Right lobe of liver (tissue), 6 donors: ENCODE data around the gene CD9. TPM values are rescaled to one million over a fixed set of nuclear protein-coding genes. Genes with fewer than 3 reads are reported as not detected.
A peak's percentile ranks its signal among the peaks of the same experiment; 100 is the strongest.
"Not testable (repeated sequence)": the region's sequence is repeated elsewhere in the genome, so short reads cannot be mapped to it uniquely, and the experiment has no call there.

ENCODE experiments used
- ATAC-seq, 4 donors: fragments of 200-7000 bp; cut with Tn5 transposase; one replicate each; pipeline ENCODE4 v1.9.1; 2020; ENCODE audit warnings: mild to moderate bottlenecking in 4 of 4, moderate library complexity in 4 of 4
- DNase-seq, 3 donors: peaks; one replicate each; pipeline ENCODE4 v3.0.0-alpha.2; 2020
- H3K27ac ChIP-seq, 3 donors: fragments of 200-600 bp; one replicate each; pipeline ENCODE4 v1.8.0; 2022
- H3K27me3 ChIP-seq, 2 donors: fragments of 200-600 bp; one replicate each; pipeline ENCODE4 v1.8.0; 2022
- H3K36me3 ChIP-seq, 4 donors: fragments of 200-600 bp; sonication (generic) in 1 of 4; one replicate each; pipeline versions ENCODE4 v1.5.1 to v1.8.0; 2017 to 2022; ENCODE audit warnings: control low read depth in 1 of 4
- H3K4me1 ChIP-seq, 4 donors: fragments of 200-600 bp; sonication (generic) in 1 of 4; one replicate each; pipeline versions ENCODE4 v1.5.1 to v1.8.0; 2017 to 2022; ENCODE audit warnings: control low read depth in 1 of 4
- H3K4me3 ChIP-seq, 3 donors: fragments of 200-600 bp; one replicate each; pipeline ENCODE4 v1.8.0; 2022
- H3K9me3 ChIP-seq, 4 donors: fragments of 200-600 bp; sonication (generic) in 1 of 4; one replicate each; pipeline versions ENCODE4 v1.5.1 to v1.8.0; 2017 to 2022; ENCODE audit warnings: control low read depth in 1 of 4
- CTCF ChIP-seq, 4 donors: fragments of 200-600 bp in 3 of 4; fragments of 450-650 bp in 1 of 4; IDR thresholded peaks; one replicate each; pipeline versions ENCODE4 v1.5.1 to v1.8.0; 2016 to 2022; ENCODE audit warnings: antibody characterized with exemption in 4 of 4, mild to moderate bottlenecking in 2 of 4
- POLR2A ChIP-seq: fragments of 450-650 bp; IDR thresholded peaks from one replicate; pipeline ENCODE4 v1.6.1; 2017; ENCODE audit warnings: antibody characterized with exemption, mild to moderate bottlenecking
- WGBS: methylation state at CpG from one replicate; pipeline ENCODE4 v1.1.6; 2018; ENCODE audit warnings: low coverage, low lambda C conversion rate; ENCODE audit not compliant: insufficient coverage; ENCODE audit errors: missing lambda C conversion rate; 5-methylcytosine and 5-hydroxymethylcytosine counted together
- intact Hi-C, 2 donors: fragments of 100-400 bp; cut with DNase I; formaldehyde crosslinking; loops; one replicate each; pipeline versions ENCODE4 v1.11.2 to v1.14.1; 2022
- total RNA-seq, 6 experiments: library from RNA; depleted of rRNA in 2 of 6; stranded (reverse); fragments of >200 nt in 2 of 6; fragmentation: NEBNext Ultra II Directional in 3 of 6; extraction: Animal tissue kit (Norgen Biotek cat#: 25700) in 3 of 6; gene quantifications; one replicate each; pipeline versions ENCODE4 v1.1.0 to v1.2.4, GENCODE V29; 2016 to 2023
- donor health status: DM: no; HTN: yes; CAD: no.
- donor health status: DM: no; HTN: no; CAD: no.
- donor health status: DM: no; HTN: no; CAD: no.
- donor health status: DM: no; HTN: yes; CAD: no.
- donor health status: DM: no; HTN: yes; CAD: no.

CD9 gene
- total RNA-seq, 6 experiments from 2014 or later = 17.2 to 65.7 (median 34.2) TPM

- no peaks in the 10 kb centered on the region for H3K36me3 ChIP-seq
- ATAC-seq (peak in 3 of 4 donors; percentile 9 to 31 (median 15)), DNase-seq (no peak)
- intact Hi-C loops = loop anchor here in 1 of 2 donors (10.0 kb wide), 1 partner anchor 68 kb away; no protein-coding TSS in a partner anchor
- WGBS = 76% methylated on average over 4 of the region's 4 CpGs
- peaks cover 0 to 3% (median 0%) of the 10 kb centered on the region in 4 donors for H3K4me1 ChIP-seq
- H3K9me3 ChIP-seq = no peaks in the 10 kb centered on the region
- H3K27ac ChIP-seq = no peak overlapping the region
- TF ChIP-seq CTCF (IDR thresholded peaks at IDR 0.05) (no peak), POLR2A (no peak)
- no peaks in the 10 kb centered on the region for H3K27me3 ChIP-seq
- H3K4me3 ChIP-seq = no peak overlapping the region
These were observed 6.1 kb downstream of the CD9 start for GRCh38 chr12:6206327-6206726.

- intact Hi-C loops = loop anchor here in 1 of 2 donors (10.0 kb wide), 1 partner anchor 67 kb away; no protein-coding TSS in a partner anchor
These were observed 7.2 kb downstream of the CD9 start for GRCh38 chr12:6207259-6207925.

GRCh38 chr12:6208130-6208529 lies 7.9 kb downstream of the CD9 start:
- no peak overlapping the region for H3K27ac ChIP-seq
- H3K4me1 ChIP-seq = no peaks in the 10 kb centered on the region
- no peak for DNase-seq
- H3K36me3 ChIP-seq = no peaks in the 10 kb centered on the region
- no peak for ATAC-seq
- H3K4me3 ChIP-seq = no peak overlapping the region
- intact Hi-C loops = loop anchor here in 1 of 2 donors (10.0 kb wide), 1 partner anchor 67 kb away; no protein-coding TSS in a partner anchor
- 96% methylated on average over 2 of the region's 6 CpGs for WGBS
- H3K27me3 ChIP-seq = no peaks in the 10 kb centered on the region
- H3K9me3 ChIP-seq = no peaks in the 10 kb centered on the region
- TF ChIP-seq POLR2A = no peak
- TF ChIP-seq CTCF (IDR thresholded peaks at IDR 0.05) = no peak

More at GRCh38 chr12:6207259-6207925, 7.2 kb downstream of the CD9 start:
- H3K27me3 ChIP-seq = no peaks in the 10 kb centered on the region
- 70% methylated on average over 6 of the region's 9 CpGs for WGBS
- no peak for ATAC-seq
- no peaks in the 10 kb centered on the region for H3K4me1 ChIP-seq
- no peak for TF ChIP-seq CTCF (IDR thresholded peaks at IDR 0.05)
- no peak for TF ChIP-seq POLR2A
- H3K36me3 ChIP-seq = no peaks in the 10 kb centered on the region
- no peak overlapping the region for H3K27ac ChIP-seq
- no peak overlapping the region for H3K4me3 ChIP-seq
- no peaks in the 10 kb centered on the region for H3K9me3 ChIP-seq
- no peak for DNase-seq

- H3K27me3 ChIP-seq, DNase-seq, H3K4me1 ChIP-seq, H3K9me3 ChIP-seq, H3K4me3 ChIP-seq, H3K27ac ChIP-seq, ATAC-seq, H3K36me3 ChIP-seq: not testable (repeated sequence)
- intact Hi-C loops = loop anchor here in 1 of 2 donors (10.0 kb wide), 1 partner anchor 65 kb away; no protein-coding TSS in a partner anchor
- WGBS = 87% methylated on average over 4 of the region's 4 CpGs
These were observed 9.2 kb downstream of the CD9 start for GRCh38 chr12:6209428-6209827.

- no peak for ATAC-seq
- H3K9me3 ChIP-seq = no peaks in the 10 kb centered on the region
- H3K36me3 ChIP-seq = no peaks in the 10 kb centered on the region
- intact Hi-C loops = no loop called here
- no peaks in the 10 kb centered on the region for H3K27me3 ChIP-seq
- WGBS = 93% methylated on average over 9 of the region's 14 CpGs
- no peaks in the 10 kb centered on the region for H3K4me1 ChIP-seq
- no peak for DNase-seq
- no peak overlapping the region for H3K4me3 ChIP-seq
- TF ChIP-seq POLR2A (no peak), CTCF (IDR thresholded peaks at IDR 0.05) (no peak)
- no peak overlapping the region for H3K27ac ChIP-seq
These were observed 11.2 kb downstream of the CD9 start for GRCh38 chr12:6211421-6211869.
